NT2/D1 (cell line): ENCODE data around the gene MPP3.

Source experiments
- SUZ12 ChIP-seq: IDR thresholded peaks from 2 replicates; pipeline ENCODE4 v1.6.1; 2011; ENCODE audit not compliant: insufficient read length, insufficient read depth; ENCODE audit errors: extremely low read depth
- YY1 ChIP-seq: IDR thresholded peaks from 2 replicates; pipeline ENCODE4 v1.6.1; 2011; ENCODE audit not compliant: insufficient read length, insufficient read depth
- ZNF274 ChIP-seq: IDR thresholded peaks from 2 replicates; pipeline ENCODE4 v1.6.1; 2011; ENCODE audit warnings: mild to moderate bottlenecking, low read depth, low read length

DNA sequence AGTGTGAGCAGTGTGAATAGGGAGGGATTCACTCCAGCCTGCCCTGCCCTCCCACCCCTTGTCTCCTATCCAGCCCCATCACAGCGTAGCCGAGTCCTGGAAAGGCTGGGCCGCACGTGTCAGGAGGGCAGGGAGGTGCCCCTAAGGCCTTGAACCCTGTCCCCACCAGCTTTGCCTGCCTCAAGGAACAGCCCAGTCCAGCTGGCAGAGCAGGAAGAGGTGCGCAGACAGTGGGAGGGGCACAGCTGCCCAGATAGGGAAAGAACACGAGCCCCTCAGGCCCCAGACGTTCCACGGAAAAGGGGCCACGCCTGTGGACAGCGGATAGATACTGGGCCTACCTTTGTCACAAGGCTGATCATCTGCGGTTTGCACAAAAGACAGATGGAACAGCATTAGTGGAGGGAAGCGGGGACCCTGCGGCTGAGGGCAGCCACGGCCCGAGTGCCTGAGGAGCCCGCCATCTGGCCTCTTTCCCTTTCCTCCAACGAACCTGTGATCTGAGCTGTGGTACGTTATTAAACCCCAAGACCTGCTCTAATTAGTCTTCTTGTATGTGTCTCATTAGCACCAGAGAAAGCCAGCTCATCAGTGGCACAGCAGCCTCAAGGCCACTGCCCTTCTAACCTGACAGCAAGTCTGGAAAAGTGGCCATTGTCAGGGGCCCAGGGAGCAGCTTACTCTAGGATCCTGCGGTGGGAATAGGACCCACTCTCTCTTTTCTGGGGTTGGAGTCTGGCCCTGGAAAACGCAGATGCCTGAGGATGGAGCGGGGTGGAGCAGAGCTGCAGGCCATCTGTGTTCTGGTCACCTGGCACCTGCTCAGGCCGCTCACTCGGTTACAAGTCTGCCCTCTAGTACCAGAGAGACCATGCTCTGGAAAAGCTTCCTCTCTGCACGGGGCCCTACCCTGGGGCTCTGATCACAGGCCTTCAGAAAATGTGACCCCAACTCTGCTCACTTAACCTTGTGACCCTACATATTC is 16.3 kb downstream of the MPP3 start:
- TF ChIP-seq YY1 (no peak), SUZ12 (no peak), ZNF274 (no peak)
